Skeletal muscle satellite cell (primary cell): ENCODE measurements around the gene TWF2.

Source experiments
- H3K27me3 ChIP-seq: 2 replicates; pipeline ENCODE4 v1.7.0; 2013; ENCODE audit warnings: low read length; ENCODE audit not compliant: control insufficient read depth, insufficient read depth
- H3K36me3 ChIP-seq: 2 replicates; pipeline ENCODE4 v1.7.0; 2013; ENCODE audit warnings: mild to moderate bottlenecking, control low read depth, low read length; ENCODE audit not compliant: insufficient read depth
- H3K4me1 ChIP-seq: 2 replicates; pipeline ENCODE4 v1.7.0; 2013; ENCODE audit warnings: low read length; ENCODE audit not compliant: control insufficient read depth, insufficient read depth
- H3K4me2 ChIP-seq: 2 replicates; pipeline ENCODE4 v1.7.0; 2013; ENCODE audit warnings: mild to moderate bottlenecking, low read length
- H3K4me3 ChIP-seq: 2 replicates; pipeline ENCODE4 v1.7.0; 2013; ENCODE audit warnings: low read length
- H3K9ac ChIP-seq: 2 replicates; pipeline ENCODE4 v1.7.0; 2013; ENCODE audit warnings: mild to moderate bottlenecking, low read depth, low read length, moderate library complexity
- H3K9me3 ChIP-seq: replicated peaks from 2 replicates; pipeline ENCODE4 v1.7.0; 2013; ENCODE audit warnings: mild to moderate bottlenecking, control low read depth, low read length

TWF2 gene

GRCh38 chr3:52227766-52228165, 11.2 kb downstream of the TWF2 start:
- Histone ChIP-seq H3K9me3 (no peaks in the 10 kb centered on the region), H3K4me3 (no peak overlapping the region), H3K4me1 (no peaks in the 10 kb centered on the region), H3K27me3 (no peaks in the 10 kb centered on the region), H3K36me3 (peaks cover 42% of the 10 kb centered on the region), H3K9ac (no peak overlapping the region), H3K4me2 (no peak overlapping the region)

GRCh38 chr3:52227117-52227516, 11.8 kb downstream of the TWF2 start:
- Histone ChIP-seq H3K9me3 (no peaks in the 10 kb centered on the region), H3K9ac (no peak overlapping the region), H3K4me2 (no peak overlapping the region), H3K36me3 (peaks cover 38% of the 10 kb centered on the region), H3K4me1 (no peaks in the 10 kb centered on the region), H3K27me3 (no peaks in the 10 kb centered on the region), H3K4me3 (no peak overlapping the region)

GRCh38 chr3:52226229-52226817, 12.6 kb downstream of the TWF2 start:
- no peaks in the 10 kb centered on the region for H3K9me3 ChIP-seq
- H3K4me3 ChIP-seq: no peak overlapping the region
- no peaks in the 10 kb centered on the region for H3K4me1 ChIP-seq
- H3K36me3 ChIP-seq: peaks cover 33% of the 10 kb centered on the region
- no peak overlapping the region for H3K9ac ChIP-seq
- H3K4me2 ChIP-seq: no peak overlapping the region
- H3K27me3 ChIP-seq: no peaks in the 10 kb centered on the region

GRCh38 chr3:52225452-52226228, 13.3 kb downstream of the TWF2 start, which contains the start of gene TLR9:
TLR9 (minus strand) TSS chr3:52225645; CDS start chr3:52225529, 116 bp downstream.
- H3K4me3 ChIP-seq: no peak within 1 kb of the TSS
- no peaks in the 10 kb centered on the region for H3K4me1 ChIP-seq
- H3K36me3 ChIP-seq: peaks cover 26% of the 10 kb centered on the region
- H3K27me3 ChIP-seq: no peaks in the 10 kb centered on the region
- H3K9me3 ChIP-seq: no peaks in the 10 kb centered on the region
- no peak within 1 kb of the TSS for H3K9ac ChIP-seq
- no peak within 1 kb of the TSS for H3K4me2 ChIP-seq

- H3K4me3 ChIP-seq: no peak overlapping the region
- no peaks in the 10 kb centered on the region for H3K9me3 ChIP-seq
- H3K9ac ChIP-seq: no peak overlapping the region
- no peaks in the 10 kb centered on the region for H3K27me3 ChIP-seq
- peaks cover 9% of the 10 kb centered on the region for H3K36me3 ChIP-seq
- H3K4me2 ChIP-seq: no peak overlapping the region
- no peaks in the 10 kb centered on the region for H3K4me1 ChIP-seq
Measured at GRCh38 chr3:52223449-52224408, 15.2 kb downstream of the TWF2 start.

GRCh38 chr3:52222319-52223221, 16.4 kb downstream of the TWF2 start:
- Histone ChIP-seq H3K36me3 (no peaks in the 10 kb centered on the region), H3K9me3 (no peaks in the 10 kb centered on the region), H3K9ac (no peak overlapping the region), H3K4me3 (no peak overlapping the region), H3K4me1 (no peaks in the 10 kb centered on the region), H3K27me3 (no peaks in the 10 kb centered on the region), H3K4me2 (no peak overlapping the region)

- peaks cover 7% of the 10 kb centered on the region for H3K4me1 ChIP-seq
- H3K36me3 ChIP-seq: no peaks in the 10 kb centered on the region
- no peak overlapping the region for H3K4me3 ChIP-seq
- no peaks in the 10 kb centered on the region for H3K27me3 ChIP-seq
- no peak overlapping the region for H3K9ac ChIP-seq
- H3K4me2 ChIP-seq: no peak overlapping the region
- no peaks in the 10 kb centered on the region for H3K9me3 ChIP-seq
Measured at GRCh38 chr3:52221563-52222318, 17.2 kb downstream of the TWF2 start.

GRCh38 chr3:52221141-52221562, 17.8 kb downstream of the TWF2 start:
- H3K36me3 ChIP-seq: no peaks in the 10 kb centered on the region
- H3K4me3 ChIP-seq: no peak overlapping the region
- no peaks in the 10 kb centered on the region for H3K27me3 ChIP-seq
- H3K9me3 ChIP-seq: no peaks in the 10 kb centered on the region
- H3K4me2 ChIP-seq: no peak overlapping the region
- no peak overlapping the region for H3K9ac ChIP-seq
- peaks cover 12% of the 10 kb centered on the region for H3K4me1 ChIP-seq

- Histone ChIP-seq H3K9me3 (no peaks in the 10 kb centered on the region), H3K4me2 (no peak overlapping the region), H3K27me3 (no peaks in the 10 kb centered on the region), H3K36me3 (peaks cover 4% of the 10 kb centered on the region), H3K9ac (no peak overlapping the region), H3K4me3 (no peak overlapping the region), H3K4me1 (peaks cover 12% of the 10 kb centered on the region)
Measured at GRCh38 chr3:52220380-52221026, 18.5 kb downstream of the TWF2 start.
